ENCODE results near the gene EIF5AL1.
A peak's percentile ranks its signal among the peaks of the same experiment; 100 is the strongest.

Gene EIF5AL1

GRCh38 chr10:79559726-79560125 lies 47.4 kb downstream of the EIF5AL1 start:
- peak; percentile 34 for DNase-seq (ENCODE audit: low spot score)

GRCh38 chr10:79560160-79560709 lies 47.9 kb downstream of the EIF5AL1 start, which contains the start of gene SFTPA2:
TSS of gene SFTPA2 (minus strand) at chr10:79560407. CDS start at chr10:79559483, 924 bp downstream.
- no peak for DNase-seq (ENCODE audit: low spot score)

- DNase-seq (ENCODE audit: low spot score): no peak
These were observed 48.9 kb downstream of the EIF5AL1 start for GRCh38 chr10:79561257-79561656.

- DNase-seq (ENCODE audit: low spot score): peak; percentile 59
These were observed 49.9 kb downstream of the EIF5AL1 start for GRCh38 chr10:79562135-79562756.

DNA sequence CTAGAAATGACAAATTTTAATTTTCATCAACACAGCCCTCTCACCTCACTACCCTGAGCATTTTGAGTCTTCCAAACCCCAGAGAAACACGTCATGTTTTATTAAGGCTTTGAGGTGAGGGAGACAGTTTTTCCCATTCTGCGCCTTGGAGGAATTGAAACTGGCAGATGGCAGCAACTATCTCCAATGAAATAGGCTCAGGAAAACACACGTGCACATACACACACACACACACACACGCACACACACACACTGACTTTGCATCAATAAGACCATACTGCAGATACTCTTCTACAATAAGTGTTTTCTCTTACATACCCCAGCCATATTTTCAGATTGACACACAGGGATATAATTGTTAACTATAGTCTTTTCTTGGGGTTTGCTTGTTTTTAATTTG lies 51.1 kb downstream of the EIF5AL1 start:
- DNase-seq (ENCODE audit: low spot score): no peak
